GM19023 (cell line): Measurements from ENCODE around the gene CKS2.

ENCODE experiments used
- ATAC-seq: cut with Tn5 transposase; IDR thresholded peaks from one replicate; pipeline ENCODE4 v1.9.1; 2021; ENCODE audit warnings: mild to moderate bottlenecking, moderate library complexity; ENCODE audit not compliant: unreplicated experiment

The CKS2 gene

GRCh38 chr9:89346696-89347095, 35.7 kb downstream of the CKS2 start:
- no peak for ATAC-seq

GRCh38 chr9:89347651-89348050, 36.7 kb downstream of the CKS2 start:
- ATAC-seq, result no peak

GRCh38 chr9:89349607-89350006, 38.6 kb downstream of the CKS2 start:
- no peak for ATAC-seq

DNA sequence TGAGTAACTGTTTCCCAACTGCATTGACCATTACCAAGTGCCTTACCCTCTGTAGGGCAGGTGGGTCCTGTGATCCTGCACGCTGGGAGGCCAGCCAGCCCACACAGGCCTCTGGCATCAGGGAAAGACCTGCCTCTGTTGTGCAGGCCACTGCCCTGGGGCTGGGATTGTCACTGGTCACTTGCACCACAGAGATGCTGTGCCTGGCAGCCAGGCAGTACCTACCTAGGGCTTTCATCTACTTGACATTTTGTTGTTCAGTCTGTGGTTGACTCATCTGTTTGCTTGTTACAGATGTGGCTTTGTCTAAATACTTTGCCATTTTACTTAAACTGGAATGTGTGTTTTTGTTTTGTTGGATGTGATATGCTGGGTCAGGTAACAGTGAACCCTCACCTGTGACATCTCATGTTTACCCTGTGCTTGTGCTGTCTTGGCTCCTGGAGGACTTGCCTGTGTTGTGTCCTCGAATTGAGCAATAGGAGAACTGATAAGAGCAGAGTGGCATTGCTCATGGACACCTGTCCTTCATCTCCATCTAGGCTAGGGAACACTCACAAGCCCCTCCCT, 40.1 kb downstream of the CKS2 start:
- no peak for ATAC-seq

DNA sequence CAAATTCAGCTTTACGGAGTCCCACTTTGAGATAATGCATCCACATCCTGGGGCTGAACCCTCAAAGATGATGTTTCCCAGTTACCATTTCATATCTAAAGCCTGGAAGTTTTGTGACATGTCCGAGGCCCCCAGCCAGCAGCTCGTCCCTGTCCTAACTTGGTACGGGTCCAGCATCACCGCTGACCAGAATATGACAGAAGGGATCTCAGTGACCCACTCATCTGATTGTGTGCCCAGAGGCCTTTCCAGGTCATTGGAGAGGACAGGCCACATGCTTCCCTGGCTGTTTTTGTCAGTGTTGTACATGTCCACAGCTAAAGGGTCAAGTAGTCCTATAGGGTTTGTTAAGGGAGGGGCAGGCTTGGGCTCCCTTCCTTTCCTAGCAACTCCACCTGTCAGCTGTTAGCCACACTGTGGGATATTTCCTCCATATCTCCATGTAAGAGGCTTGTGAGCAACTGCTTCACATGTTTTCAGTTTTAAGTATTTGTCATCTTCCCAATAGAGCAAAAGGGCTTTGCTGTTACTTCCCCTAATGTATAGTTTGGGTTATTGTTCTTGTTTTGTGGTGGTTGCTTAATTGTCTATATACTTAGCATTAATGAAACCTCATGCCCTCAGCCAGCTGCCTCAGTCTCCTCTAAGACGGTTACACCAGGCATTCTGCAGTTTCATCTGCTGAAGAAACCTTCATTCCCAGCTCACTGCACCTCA, 40.7 kb downstream of the CKS2 start:
- no peak for ATAC-seq

GRCh38 chr9:89352451-89352850, 41.5 kb downstream of the CKS2 start:
- no peak for ATAC-seq

GRCh38 chr9:89352874-89353649, 42.1 kb downstream of the CKS2 start:
- ATAC-seq, result no peak

GRCh38 chr9:89353989-89354388, 43.0 kb downstream of the CKS2 start:
- no peak for ATAC-seq

- no peak for ATAC-seq
These were observed 43.5 kb downstream of the CKS2 start for GRCh38 chr9:89354471-89354870.

DNA sequence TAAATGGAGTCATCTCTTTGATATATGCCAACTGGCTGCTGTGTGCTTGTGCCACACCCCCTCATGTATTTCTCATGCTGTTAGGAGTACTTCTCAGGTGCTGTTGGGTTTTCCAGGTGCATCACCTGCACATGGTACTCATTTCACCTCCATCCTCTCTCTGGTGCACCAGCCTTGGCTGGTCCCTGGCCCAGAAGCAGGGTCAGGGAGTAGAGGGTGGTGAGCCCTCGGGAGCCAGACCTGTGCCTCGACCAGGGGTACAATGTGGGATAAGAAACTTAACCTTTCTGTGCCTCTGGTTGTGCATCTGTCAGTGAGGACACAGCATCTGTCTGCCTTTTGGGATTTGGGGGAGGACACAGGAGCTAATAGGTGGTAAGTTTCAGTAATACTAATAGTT, 45.8 kb downstream of the CKS2 start:
- no peak for ATAC-seq

GRCh38 chr9:89357331-89358197, 46.6 kb downstream of the CKS2 start:
- ATAC-seq, result no peak

- no peak for ATAC-seq
These were observed 47.5 kb downstream of the CKS2 start for GRCh38 chr9:89358376-89358916.

DNA sequence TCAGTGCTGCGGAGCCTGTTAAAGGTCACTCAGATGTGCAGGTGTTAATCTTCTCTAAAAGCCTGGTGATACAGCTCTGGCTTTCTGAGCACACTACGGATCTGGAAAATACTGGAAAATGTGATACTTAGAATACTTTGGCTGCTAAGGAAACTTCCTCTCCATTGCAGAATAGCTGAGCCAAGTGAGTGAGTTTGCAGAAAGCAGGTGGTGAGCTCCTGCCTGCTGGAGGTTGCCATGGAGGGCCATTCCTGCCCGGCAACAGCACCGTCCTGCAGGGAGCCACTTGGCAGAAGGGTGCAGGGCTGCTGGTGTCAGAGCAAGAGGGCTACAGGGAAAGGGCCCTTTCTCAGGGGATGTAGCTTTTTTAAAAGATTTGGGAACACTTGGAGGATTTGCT, 48.0 kb downstream of the CKS2 start:
- no peak for ATAC-seq

DNA sequence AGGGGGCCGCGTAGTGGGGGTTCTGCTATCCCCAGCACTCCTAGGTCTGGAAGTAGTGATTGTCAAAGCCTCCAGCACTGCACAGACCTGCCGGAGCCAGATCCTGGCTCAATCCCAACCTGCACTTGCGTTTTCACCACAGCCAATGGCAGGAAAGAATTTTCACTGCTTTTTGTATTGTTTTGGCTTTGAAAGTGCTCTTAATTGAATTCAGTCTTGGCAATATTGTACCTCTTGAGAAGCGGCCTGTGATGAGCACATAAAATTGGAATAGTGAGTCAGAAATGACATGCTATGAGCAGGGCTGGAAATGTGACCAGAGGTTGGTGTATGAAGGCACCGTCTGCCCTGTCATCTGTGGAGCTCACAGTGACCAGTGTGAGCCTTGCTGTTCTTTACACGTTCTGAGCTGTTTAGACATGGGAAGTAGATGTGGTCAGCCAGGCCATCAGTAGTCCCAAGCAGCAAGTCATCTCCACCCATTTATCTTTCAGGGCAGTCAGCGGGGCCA, 48.8 kb downstream of the CKS2 start:
- no peak for ATAC-seq

DNA sequence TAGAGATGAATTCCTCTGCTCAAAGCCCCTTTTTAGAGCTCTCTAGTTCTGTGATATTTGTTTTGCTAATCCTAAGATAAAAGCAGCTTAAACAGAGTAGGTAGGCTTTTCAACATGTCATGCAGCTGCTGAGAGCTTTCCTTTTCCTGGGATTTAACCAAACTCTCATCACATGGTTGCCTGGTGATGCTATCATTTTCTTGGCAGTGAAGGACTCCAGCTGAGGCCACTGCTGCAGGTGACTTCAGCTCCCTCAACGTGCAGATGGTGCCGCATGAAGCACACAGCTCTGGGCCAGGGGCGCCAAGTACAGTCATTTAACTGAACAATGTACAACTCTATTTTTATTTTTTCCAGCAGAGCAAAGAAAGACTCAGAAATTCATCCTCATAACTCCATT, 49.5 kb downstream of the CKS2 start:
- no peak for ATAC-seq

DNA sequence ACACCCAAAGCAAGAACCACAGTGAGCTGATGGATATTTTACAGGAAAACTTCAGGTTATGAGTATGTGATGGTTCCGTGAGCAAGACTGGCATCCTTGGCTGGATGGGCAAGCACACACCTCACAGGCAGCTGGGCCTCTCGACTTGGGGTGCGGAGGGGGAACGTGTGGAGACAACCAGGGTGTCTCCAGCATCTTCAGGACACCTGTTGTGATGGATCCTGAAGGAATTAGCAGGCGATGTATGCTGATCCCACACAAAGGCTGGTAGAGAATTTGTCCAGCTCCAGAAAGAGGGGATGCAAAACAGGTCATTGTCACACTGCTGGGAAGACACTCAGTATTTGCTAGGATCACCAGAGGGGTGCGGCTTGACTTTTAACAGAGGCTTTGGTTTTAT, 50.0 kb downstream of the CKS2 start:
- no peak for ATAC-seq

DNA sequence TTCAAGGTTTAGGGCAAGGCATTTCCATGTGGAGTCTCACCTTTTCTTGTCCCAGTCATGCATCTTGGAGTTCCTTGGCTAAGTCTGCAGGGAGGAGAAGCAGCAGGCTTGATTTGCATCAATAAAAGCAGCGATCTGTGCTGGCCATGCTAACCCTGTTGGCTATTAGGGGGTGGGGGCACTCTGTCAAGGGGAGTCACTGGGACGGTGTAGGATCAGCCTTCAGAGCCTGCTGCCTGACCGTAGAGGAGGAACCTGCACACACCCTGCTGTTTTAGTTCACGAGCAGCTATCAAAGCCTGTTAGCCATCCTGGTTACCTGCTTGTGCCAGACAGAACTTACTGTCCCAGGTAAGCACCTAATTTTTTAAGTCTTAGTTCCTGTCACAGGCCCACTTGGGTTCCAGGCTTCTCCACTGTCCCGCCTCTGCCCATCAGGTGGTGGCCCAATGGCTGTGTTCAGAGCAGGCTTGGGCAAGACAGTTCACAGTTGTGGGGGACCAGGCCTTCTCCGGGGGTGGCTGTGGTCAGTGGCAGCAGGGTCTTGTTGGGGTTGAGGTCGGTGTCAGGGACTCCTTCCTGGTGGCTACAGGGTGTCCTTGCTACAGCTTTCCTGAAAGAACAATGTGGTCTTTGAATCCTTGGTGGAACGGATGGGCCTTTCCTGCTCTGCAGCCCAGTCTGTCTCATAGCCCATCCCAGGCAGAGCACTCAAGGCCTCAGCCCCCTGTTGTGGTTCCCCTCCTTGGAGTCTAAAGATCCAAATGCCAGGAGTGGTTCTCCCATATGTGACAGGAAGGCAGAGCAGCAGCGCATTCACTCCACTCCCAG, 51.0 kb downstream of the CKS2 start:
- ATAC-seq, result no peak

GRCh38 chr9:89362647-89363310, 51.8 kb downstream of the CKS2 start:
- no peak for ATAC-seq

DNA sequence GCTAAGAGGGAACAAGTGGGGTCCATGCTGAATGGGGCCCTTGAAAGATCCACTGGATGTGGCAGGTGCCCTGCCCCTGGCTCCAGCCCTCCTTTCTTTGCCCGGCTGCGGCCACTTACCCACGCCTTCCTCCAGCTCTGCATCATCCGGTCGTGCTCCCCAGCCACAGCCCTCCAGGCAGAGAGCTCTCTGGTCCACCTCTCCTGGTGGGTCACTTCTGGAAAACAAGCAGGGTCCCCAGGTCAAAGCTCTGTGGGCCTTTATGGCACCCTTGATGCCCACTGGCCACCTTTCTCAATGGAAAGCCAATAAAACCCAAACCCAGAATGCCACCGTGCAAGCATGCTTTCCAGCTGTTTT, 52.3 kb downstream of the CKS2 start:
- ATAC-seq, result no peak
